Stimulated activated CD8-positive, alpha-beta memory T cell treated with anti-CD3 and anti-CD28 coated beads, Interleukin-15, amount 100 ng/mL, for 1 hour (primary cell): ENCODE data around the gene MTCL1.

Experiments
- DNase-seq: peaks from one replicate; pipeline ENCODE4 v3.0.0-alpha.2; 2020; ENCODE audit warnings: low read depth

MTCL1 gene

DNA sequence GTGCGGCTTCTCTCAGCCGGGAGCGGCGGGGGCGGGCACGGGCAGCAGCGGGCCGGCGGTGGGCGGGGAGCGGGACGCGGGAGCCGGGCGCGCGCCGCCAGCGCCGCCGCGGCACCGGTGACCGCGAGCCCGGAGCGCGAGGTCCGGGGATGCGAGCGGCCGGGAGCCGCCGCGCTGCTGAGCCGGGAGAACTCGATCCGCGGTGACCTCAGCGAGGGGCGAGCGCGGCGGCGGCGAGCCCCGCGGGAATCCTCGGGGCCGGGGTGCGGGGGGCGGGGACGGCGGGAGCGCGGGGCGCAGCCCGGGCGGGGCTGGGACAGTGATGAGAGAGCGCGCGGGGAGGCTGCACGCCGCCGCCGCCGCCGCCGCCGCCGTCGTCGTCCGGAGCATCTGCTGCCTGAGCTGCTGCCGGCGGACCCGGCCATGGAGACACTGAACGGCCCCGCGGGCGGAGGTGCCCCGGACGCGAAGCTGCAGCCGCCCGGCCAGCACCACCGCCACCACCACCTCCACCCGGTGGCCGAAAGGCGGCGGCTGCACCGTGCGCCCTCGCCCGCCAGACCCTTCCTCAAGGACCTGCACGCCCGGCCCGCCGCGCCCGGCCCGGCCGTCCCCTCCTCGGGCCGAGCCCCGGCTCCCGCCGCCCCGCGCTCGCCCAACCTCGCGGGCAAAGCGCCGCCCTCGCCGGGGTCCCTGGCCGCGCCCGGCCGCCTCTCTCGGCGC lies at the start of gene MTCL1:
TSS of gene MTCL1 (plus strand) at position 319 of the 723 bp plus-strand sequence. CDS start at position 424, 105 bp downstream.
- no peak for DNase-seq

DNA sequence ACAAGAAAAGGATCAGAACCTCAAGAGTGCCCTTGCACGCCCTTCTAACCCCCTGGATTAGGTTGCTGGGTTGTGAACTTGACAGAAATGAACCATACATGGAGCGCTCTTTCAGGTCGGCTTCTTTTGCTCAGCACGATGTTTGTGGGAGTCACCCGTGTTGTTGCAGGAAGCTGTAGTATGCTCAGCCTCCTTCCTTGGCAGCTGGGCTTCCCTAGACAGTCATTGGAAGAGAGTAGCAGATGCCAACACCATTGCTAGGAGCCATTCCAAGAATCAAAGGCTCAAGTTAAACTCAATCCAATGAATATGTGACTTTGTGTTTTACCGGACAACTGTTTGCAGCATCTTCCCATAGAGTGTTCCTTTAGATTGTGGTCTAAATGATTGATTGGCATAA lies 49.1 kb upstream of the MTCL1 start:
- no peak for DNase-seq

DNA sequence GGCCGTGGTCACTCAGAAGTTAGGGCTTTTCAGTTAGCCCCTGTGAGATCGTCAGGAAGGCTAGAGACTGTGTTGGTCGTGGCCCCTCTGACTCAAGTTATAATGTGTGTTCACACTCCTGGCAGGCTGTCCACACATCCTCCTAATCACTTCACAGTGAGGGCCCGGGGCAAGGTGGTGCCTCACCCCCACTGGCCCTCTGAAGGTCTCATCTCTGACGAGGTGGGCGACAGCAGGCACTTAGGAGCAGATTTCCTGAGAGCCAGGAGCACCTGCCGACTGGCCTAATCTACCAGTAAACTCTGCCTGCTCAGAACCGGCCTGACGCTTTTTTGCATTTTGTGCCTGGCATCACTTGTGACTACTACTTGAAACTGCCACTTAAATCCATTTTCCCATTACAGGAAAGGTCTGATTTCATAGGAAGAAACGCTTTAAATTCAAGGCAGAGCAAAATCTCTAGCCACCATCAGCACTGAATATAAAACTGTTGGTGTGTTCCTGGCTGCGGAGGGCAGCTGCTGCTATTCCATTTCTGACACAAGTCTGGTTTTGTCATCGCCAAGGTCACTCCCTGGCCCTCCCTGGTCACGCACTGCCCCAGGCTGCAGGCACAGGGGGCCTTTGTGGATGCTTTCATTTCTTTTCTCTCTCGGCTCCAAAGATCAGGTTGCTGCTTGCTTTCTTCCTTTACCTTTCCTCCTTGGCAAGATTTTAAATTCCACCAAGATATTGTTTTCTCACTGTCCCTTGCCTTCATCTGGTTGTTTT lies 48.1 kb upstream of the MTCL1 start:
- DNase-seq = no peak

DNA sequence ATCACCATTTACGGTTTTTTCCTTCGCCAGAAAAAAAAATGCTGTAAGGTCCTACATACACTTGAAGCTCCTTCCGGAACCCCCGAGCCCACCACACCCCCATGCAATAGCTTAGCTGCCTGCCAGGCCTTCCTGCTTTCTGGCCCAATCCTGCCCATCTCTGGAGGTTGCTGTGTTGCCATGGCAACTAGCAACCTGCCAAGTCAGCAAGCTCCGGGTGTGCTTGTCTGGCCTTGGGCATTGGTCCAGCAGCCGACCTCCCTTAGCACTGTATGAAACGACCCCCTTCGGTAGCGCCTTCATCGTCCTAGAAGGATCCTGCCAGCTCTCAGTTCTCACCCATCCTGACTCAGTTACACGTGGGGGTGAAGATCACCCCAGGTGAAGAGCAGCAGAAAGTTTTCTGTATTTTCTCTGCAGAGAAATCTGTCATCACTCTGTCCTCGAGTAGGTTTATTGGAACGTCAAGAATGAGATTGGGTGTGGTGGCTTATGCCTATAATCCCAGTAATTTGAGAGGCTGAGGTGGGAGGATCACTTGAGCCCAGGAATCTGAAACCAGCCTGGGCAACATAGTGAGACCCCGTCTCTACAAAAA lies 47.4 kb upstream of the MTCL1 start:
- no peak for DNase-seq

DNA sequence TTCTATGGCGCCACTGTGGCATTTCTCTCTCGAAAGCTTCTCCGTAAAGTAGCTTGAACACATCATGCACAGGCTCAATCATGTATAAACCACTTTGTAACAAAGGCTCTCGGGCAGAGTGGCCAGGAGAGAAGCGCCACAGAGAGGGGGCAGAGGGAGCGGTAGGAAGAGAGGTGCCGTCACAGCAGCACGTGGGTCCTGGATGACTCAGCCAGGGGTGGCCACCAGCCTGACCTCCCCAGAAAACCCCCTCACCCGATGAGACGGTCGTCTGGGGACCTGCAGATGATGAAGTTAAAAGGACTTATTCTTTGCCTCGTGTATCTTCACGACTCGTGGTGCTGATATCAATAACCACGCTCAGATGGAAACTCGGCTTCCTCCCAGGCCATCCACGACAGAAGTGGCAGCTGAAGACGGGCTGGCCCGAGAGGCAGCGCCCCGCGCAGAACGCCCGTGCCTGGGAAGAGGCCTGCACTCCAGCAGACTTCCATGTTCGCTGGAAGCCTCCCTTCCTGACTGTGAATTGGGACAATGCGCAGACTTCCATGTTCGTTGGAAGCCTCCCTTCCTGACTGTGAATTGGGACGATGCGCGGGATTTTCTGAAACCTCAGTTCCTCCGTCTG lies 46.4 kb upstream of the MTCL1 start:
- DNase-seq = no peak

DNA sequence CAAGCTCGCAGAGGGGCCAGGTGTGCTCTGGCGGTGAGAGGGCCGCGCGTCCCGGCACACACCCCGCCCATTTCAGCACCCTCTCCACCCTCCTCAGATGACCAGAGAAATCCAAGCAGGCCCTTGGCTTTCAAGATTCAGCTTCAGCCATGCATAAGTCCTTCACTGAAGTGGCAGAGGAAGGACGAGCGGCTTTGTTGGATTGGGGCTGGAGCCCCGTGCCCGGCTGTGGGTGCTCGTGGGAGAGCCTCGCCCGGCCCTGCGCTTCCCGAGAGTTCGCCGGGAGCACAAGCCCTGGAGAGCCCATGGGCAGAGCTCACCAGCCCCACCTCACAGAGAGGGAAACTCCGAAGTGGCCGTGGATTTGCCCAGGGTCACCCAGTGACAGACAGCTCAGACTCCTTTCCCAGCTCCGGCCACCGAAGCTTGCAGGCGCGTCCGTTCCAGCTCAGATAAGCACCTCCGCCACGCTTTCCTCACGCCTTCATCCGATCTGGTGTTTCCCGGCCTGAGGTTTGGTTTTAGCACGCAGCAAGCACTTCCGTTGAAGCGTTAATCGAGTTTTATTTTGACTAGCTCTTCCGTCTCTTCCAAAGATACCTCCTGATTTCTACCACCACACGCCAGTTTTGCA lies 45.6 kb upstream of the MTCL1 start:
- DNase-seq = no peak

DNA sequence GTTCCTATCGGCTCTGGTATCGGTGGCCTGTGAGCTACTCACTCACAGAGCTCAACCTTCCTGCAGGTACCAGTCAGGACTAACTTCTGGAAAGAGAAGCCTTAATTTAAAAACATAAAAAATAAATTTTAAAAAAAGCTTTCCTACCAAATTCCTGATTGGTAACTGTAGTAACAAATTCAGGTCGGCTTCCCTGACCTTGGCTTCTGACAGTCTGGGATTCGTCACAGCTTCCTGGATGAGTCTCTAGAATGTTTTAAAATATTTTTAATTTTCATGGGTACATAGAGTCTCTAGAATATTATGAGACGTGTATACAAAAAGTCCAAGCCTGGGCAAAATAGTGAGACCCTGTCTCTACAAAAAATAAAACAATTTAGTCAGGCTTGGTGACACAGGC lies 45.0 kb upstream of the MTCL1 start:
- no peak for DNase-seq

DNA sequence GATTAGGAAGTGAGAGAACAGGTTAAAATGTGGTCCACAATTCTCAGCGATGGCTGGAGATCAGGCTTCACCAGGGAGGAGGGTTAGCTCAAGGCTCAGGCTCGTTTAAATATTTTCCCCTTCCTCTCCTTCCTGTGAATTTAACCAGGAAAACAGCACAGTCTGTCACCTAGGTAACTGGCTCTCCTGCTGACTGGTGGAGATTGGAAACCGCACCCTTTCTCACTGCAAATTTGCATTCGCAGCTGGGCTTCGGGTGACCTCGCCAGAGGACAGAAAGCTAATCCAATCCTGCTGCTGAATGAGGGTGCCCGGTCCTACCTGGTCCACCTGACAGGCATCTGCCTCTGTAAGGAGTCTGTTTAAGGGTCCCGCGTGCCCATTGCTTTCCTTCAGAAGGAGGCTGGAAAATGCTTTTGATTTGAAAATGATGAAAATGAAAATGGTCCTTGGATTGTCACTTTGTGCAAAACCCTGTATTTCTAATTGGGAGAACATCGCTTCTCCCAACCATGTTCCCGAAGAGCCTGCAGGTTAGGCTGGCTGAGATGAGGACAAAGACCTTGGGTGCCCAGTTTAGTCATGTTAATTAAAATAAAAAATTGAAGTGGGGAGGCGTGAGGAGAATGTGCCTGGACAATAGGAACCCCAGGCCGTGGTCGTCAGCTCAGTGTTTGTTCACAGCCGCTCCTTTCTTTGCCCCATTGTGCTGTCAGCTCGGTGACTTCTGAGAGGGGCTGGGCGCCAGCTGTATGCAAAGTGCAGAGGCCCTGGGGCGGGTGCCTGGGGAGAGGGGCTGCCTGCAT lies 43.4 kb upstream of the MTCL1 start:
- no peak for DNase-seq

DNA sequence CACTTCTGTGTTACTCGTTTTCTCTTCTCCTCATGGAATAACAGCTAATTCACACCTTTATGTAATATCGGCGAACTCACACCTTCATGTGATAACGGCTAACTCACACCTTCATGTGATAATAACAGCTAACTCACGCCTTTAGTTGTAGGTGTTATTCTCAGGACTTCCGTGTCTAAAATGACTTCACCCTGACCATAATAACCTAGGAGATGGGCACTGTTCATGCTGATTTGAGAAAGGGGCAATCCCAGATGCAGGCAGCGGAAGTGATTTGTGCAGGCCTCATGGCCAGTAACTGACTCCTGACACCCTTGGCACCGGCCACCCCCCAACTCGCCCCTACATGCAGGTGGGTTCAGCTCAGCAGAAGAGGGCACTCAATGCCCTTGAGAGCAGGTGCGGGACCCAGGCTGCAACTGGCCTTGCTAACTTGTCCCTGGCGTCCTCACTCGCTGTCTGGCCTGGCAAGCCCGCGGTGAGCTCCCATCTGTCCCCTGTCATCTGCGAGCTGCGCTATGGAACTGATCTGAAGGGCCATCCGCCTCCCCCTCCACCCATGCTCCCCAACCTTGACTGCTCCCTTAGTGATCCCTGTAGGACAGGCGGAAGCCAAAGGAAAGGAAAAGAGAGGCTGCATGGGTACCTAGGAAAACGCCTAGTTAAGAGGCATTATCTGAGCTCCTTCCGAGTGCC lies 42.6 kb upstream of the MTCL1 start:
- no peak for DNase-seq

DNA sequence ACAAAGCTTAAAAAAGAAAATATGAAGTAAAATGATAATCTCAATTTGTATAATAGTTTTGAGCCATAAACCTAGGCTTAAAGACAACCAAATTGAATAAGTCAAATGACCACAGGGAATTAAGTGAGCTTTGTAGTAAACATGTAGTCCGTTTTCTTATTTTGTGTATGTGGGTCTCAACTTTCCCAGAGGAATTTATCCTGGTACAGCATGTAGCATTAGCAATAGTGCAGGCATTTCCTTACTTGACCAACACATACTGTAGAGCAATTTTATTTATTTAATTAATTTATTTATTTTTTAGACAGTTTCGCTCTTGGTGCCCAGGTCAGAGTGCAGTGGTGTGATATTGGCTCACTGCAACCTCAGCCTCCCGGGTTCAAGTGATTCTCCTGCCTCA lies 37.5 kb upstream of the MTCL1 start:
- DNase-seq = no peak

DNA sequence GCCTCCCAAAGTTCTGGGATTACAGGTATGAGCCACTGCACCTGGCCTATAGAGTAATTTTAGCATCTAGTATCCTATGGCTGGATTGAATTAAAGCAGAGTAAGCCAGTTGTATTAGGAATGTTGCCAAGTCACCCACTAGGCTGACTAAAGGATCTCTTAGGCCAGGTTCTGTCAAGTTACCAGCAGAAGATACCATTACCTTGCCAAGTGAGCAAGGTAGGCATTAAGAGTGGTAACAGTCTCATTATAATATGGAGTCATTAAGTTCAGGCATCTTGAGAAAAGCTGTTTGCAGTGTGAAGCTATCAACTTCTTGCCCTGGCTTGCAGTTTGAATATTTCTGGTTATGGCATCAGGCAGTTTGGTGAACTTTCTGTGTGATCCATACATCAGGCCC lies 37.0 kb upstream of the MTCL1 start:
- DNase-seq = no peak

DNA sequence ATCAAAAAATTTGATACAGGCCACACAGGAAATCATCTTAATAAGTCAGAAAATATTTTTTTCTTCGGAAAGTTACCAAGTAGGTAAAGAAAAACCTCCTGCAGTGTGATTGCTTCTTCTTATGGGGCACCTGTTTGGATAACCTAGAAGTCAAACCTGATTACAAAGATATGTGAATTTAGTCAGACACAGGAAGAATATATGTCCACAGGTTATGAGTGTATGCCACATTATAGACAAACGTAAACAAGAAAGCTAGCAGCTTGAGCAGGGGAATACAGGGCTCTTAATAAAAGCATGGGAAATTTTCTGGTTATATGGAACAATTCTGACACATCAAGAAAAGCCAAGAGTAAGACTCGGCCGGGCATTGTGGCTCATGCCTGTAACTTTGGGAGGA lies 35.8 kb upstream of the MTCL1 start:
- no peak for DNase-seq

DNA sequence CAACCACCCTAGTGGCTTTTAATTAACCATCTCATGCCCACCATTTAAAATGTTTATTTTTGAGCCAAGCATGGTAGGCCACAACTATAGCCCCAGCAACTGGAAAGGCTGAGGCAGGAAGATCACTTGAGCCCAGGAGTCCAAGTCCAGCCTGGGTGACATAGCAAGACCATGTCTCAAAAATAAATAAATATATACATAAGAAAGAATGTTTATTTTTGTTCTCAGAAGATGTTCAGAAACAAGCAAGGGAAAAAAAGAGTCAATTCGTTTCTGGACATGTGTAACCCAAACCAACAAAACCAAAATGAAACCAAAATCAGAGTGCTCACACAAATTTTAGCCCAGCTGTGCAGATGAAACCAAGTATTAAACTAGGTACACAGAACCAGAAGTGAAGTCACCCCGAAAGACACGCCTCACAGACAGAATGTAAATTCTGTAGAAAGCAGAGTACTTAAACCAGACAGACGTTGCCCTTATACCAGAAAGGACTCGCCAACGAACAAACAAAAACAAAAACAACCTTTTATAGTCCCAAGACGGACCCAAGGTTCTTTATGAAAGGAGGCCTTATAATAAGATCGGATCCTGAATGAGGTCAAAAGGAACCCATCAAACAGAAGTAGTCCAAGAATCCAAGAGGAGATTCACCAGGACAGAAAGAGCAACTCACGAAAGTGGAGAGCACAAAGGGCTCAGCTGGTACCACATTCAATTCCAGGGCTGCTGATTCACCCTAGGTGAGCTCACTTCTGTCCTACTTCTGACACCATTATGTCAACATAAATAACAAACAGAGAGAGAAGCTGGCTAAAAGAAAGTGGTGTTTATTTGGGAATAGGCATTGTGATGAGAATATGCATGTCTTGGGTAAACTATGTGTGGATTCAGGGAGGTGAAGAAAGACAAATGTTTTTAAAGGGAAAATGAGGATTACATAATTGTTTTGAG lies 31.8 kb upstream of the MTCL1 start:
- DNase-seq = no peak

DNA sequence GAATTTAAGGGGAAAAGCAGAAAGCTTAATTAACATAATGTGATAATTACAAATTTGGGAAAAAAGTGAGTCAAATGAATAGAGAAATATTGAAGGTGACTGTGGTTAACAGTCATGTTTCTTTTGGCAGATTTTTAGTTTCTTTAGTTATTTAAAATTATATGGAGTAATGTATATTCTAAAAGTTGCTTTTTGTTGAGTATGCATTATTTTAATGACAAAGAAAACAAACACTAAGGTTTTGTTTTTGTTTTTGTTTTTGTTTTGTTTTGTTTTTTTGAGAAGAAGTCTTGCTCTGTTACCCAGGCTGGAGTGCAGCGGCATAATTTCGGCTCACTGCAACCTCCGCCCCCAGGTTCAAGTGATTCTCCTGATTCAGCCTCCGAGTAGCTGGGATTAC lies 30.3 kb upstream of the MTCL1 start:
- no peak for DNase-seq

DNA sequence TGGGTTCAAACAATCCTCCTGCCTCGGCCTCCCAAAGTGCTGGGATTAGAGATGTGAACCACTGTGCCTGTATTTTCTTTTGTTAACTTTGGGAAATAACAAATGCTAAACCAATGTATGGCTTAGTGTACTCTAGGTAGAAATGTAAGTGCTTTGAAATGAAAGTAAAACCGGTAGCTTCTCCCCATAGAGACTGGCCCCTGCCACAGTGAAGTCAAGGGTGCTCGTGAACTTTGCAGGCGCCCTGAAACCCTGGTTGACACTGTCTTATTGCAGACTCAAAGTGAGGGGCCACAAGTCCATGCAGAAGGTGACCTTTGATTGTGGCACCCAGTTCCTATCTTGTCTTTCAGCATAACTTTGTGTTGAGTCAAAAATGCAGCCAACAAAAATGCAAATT lies 24.2 kb upstream of the MTCL1 start:
- no peak for DNase-seq

DNA sequence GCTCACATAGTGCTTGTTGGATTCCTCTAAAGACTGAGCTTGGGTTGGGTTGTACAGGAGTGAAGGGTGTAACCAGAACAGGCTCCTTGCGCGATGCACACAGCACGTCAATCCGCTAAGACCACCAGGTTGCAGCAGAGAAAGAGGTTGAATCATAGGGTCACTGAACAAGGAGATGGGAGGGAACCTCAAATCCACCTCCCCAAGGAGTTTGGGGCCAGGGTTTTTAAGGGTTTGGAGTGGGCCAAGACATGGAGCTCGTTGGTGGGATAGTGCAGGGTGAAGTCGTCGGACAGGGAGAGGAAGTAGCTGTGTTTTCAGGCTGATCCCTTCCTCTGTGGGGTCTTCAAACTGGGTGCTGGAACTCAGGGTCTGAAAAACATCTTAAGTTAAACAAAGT lies 20.8 kb upstream of the MTCL1 start:
- no peak for DNase-seq

DNA sequence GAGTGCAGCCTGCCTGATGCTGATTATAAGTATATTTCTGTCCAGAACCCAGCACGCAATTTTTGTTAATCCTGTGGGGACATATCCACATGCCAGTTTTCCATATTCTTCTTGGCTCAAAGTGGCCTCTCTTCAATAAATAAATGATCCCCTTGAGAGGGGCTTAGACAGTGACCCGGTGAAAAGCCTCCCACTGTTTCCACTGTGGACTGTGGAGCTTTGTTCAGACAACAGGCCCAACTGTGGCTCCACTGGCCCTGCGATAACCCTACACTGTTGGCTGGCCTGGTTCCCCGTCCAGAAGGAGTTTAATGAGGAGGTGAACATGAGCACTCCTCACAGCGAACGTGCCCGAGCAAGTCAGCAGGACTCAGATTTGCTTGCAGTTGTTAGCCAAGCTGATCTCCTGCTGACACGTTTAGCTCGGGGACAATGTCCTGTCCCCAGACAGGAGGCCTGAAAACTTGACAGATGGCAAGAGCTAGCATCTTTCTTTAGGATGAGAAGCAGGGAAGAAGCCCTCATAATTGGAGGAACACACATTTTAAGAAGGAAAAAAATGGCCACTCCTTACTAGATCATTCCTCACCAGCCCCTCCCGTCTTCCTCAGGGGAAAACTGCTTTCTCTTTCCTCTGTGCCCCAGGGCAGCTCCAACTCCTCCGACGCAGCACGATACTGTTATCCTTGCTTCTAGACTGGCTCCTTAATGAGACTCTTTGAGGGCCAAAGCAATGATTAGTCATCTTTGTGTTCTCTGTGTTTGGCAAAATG lies 20.0 kb upstream of the MTCL1 start:
- DNase-seq = no peak

DNA sequence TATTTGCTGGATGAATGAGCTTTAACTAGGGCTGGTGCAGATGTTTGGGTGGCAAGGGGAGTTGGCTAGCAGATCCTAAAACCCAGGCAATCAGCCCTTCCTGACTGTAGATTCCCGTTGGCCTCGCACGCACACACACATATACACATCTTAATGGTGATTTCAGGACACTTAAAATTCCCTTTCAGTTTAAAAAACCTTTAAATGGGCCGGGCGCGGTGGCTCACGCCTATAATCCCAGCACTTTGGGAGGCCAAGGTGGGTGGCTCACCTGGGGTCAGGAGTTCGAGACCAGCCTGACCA lies 19.5 kb upstream of the MTCL1 start:
- no peak for DNase-seq

DNA sequence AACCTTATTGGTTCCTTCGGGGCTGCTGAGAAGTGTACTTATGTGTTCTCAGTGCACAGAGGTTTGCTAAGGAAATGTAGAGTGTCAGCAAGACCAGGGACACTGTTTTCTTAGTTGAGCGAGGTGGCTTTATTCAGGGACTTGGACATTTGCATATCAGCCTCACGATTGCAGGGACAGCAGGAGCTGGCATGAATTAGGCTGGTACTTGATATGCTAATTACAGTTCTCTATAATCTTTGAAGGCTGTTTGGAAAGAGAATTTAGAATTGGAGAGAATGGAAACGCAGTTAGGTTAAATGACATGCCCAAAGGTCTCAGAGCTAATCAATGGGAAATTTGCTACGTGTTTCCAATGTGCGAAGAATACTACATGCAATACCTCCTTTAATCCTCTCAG lies 18.7 kb upstream of the MTCL1 start:
- no peak for DNase-seq
